NCI-H1048 (cell line): Measurements from ENCODE around the gene PSG7.
"Not testable (repeated sequence)": the region's sequence is repeated elsewhere in the genome, so short reads cannot be mapped to it uniquely, and the experiment has no call there.

Experiments
- DNase-seq: peaks from one replicate; lab custom pipeline; 2025; lab: John Stamatoyannopoulos, UW

Gene PSG7

GRCh38 chr19:42937107-42937506 lies at the start of gene PSG7:
TSS of gene PSG7 (minus strand) at chr19:42937207. CDS start at chr19:42937076, 131 bp downstream.
- DNase-seq: not testable (repeated sequence)

GRCh38 chr19:42985588-42985987 lies 48.6 kb upstream of the PSG7 start:
- DNase-seq: no peak

GRCh38 chr19:42982111-42982510 lies 45.1 kb upstream of the PSG7 start:
- DNase-seq: not testable (repeated sequence)

GRCh38 chr19:42971451-42971850 lies 34.4 kb upstream of the PSG7 start:
- DNase-seq: not testable (repeated sequence)

DNA sequence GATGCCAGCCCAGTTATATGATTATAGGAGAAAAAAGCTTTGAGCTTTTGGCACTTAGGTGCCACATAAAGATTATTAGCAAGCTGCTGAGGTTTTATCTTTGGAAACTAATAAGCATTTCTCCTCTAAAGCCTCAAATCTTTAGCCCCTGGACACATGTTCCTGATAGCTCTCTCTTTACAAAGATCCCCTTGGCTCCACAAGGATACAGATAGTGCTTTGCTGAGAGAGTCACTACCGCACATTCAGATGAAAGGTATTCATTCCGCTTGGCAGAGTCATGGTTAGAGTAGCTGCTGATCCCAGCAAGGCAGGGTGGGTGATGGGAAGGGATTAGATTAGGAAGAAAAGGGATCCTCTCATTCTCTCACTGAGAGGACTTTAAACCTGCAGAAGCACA lies 28.2 kb upstream of the PSG7 start:
- DNase-seq: no peak

GRCh38 chr19:42961119-42961518 lies 24.1 kb upstream of the PSG7 start:
- DNase-seq: no peak

GRCh38 chr19:42952126-42952525 lies 15.1 kb upstream of the PSG7 start:
- DNase-seq: not testable (repeated sequence)

- not testable (repeated sequence) for DNase-seq
Measured at GRCh38 chr19:42951476-42951875, 14.5 kb upstream of the PSG7 start.

GRCh38 chr19:42942187-42942789 lies 5.3 kb upstream of the PSG7 start:
- DNase-seq: no peak

DNA sequence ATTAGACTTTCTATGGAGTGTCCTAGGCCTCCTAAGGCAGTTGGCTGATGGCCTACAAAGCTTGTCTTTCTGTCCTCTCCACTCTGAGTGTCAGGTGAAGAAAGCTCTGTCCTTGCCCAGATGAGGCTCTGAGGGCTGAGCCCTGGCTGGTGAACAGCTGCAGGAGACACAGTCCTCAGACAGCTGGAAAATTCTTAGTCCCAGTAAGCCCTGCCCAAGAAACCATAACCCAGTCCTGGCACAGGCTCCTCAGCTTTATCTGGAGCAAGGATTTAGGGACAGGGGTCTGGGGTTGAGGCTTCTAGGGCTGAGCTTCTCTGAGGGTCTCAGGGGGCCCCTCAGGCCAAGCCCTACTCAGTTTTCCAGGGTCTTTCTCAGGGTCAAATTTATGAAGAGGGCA lies 2.3 kb downstream of the PSG7 start:
- DNase-seq: not testable (repeated sequence)

DNA sequence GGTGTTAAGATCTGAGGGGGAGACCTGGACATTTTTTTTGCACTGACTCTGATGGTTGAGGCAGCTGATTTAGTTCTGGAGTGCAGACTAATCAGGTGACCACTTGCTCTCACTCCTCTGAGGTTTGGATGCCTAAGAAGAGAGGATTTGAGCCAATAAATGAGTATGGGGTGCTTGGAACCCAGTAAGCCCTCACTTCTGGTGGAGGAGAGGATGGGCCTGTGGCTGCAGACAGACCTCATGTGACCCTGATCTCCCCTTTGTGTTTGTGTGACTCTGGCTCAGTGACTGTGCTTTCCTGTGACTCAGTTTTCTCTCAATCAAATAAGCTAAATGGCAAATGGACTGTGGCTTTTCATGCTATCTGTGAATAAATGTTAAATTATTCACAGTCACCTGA lies 2.8 kb downstream of the PSG7 start:
- DNase-seq: not testable (repeated sequence)

DNA sequence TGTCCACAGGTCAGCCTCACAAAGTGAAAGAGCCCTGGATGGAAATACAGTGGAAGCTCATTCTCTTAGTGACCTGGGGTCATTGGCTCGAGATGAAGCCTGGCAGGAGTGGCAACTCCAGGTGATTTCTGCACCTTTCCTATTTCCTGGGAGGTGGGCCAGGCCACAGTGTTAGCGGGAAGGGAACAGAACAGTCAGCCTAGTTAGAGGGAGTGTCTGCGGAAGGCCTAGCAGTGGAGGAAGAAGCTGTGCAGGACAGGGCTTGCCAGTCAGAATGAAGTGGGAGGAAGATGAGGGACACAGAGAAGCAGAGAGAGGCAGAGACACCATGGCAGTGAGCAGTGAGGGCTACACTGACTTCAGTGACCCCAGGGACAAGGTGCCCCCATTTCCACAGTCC lies 3.6 kb downstream of the PSG7 start:
- DNase-seq: not testable (repeated sequence)

- not testable (repeated sequence) for DNase-seq
Measured at GRCh38 chr19:42932485-42933101, 4.4 kb downstream of the PSG7 start.

GRCh38 chr19:42930214-42930613 lies 6.8 kb downstream of the PSG7 start:
- DNase-seq: not testable (repeated sequence)

DNA sequence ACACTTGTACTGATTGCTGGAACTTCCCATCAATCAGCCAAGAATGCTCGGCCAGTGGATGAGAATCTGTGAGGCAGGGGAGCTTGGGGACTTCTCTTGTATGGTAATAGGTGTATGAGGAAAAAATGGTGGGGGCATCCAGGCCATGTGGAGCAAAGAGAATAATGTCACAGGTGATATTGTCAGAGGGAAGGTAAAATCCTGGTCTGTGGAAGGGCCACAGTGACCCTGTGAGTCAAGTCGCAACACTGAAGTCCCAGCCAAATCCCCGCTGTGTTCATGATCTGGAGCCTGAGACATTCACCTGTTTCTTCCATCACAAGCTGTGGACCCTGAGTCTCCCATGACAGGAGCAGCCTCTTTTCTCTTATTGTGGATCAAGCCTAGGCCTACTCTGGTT lies 8.1 kb downstream of the PSG7 start:
- DNase-seq: no peak

DNA sequence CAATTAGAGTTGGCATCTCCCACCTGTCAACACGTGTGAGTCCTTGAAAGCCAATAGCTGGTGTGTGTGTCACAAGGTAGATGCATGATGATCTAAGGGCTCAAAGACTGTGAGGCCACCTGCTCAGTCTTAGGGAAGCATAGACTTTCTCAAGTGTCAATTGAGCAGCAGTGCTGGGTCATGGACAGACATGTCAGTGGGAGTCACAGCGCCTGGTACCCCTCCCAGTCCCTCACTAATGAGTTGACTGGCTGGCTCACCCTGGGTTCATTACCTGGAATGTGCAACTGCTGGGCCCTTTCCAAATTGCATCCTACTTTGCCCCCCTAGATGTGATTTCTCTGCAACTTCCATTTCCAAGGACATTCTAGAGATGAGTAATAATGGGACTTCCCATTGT lies 10.2 kb downstream of the PSG7 start:
- DNase-seq: no peak

DNA sequence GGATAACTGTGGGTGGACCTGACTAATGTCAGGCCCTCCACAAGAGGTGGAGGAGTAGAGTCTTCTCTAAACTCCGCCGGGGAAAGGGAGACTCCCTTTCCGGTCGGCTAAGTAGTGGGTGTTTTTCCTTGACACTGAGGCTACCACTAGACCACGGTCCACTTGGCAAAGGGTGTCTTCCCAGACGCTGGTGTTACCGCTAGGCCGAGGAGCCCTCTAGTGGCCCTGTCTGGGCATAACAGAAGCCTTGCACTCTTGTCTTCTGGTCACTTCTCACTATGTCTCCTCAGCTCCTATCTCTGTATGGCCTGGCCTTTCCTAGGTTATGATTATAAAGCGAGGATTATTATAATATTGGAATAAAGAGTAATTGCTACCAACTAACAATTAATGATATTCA lies 13.9 kb downstream of the PSG7 start:
- DNase-seq: not testable (repeated sequence)

DNA sequence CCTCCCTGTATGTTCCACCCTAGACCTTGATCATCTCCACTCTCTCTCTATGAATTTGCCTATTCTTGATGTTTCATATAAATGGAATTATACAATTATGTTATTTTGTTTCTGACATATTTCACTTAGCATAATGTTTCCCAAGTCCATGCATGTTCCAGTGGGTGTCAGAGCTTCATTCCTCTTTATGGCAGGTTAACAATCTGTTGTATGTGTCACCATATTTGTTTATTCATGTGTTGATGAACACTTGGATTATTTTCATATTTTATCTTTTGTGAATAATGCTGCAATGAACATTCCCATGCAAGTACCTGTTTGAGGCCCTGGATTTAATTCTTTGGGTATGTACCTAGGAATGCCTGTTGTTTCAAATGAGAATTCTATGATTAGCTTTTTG lies 16.0 kb downstream of the PSG7 start:
- DNase-seq: not testable (repeated sequence)

GRCh38 chr19:42919757-42920079 lies 17.3 kb downstream of the PSG7 start:
- no peak for DNase-seq

DNA sequence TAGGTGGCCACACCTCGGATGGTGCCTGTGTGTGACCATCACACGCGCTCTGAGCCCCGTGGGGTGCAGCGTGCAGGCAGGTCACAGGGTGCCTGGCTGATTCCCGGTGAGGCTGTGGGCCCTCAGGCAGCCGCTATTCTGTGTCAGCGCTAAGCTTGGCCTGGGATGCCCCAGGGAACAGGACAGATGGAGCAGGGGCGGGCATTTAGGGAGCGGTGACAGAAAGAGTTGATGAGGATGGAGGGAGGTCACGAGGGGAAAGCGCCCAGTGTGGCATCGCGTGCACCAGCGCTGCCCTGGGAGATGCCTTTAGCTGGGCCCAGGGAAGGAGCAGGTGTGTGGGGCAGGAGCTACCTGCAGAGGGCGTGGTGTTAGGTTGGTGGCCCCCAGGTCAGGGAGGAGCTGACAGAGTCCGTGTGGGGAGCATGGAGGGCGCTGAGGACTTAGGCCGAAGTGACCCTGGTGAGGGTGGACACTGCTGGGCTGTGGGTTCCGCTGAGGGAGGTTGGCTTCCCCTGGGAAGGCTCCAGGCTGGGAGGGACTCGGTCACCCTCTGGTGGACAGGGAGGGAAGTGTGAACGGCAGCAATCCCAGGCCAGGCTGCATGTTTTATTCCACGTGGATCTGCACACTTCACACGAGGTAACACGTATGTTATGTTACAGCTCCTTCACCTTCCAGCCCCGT lies 17.8 kb downstream of the PSG7 start:
- not testable (repeated sequence) for DNase-seq

DNA sequence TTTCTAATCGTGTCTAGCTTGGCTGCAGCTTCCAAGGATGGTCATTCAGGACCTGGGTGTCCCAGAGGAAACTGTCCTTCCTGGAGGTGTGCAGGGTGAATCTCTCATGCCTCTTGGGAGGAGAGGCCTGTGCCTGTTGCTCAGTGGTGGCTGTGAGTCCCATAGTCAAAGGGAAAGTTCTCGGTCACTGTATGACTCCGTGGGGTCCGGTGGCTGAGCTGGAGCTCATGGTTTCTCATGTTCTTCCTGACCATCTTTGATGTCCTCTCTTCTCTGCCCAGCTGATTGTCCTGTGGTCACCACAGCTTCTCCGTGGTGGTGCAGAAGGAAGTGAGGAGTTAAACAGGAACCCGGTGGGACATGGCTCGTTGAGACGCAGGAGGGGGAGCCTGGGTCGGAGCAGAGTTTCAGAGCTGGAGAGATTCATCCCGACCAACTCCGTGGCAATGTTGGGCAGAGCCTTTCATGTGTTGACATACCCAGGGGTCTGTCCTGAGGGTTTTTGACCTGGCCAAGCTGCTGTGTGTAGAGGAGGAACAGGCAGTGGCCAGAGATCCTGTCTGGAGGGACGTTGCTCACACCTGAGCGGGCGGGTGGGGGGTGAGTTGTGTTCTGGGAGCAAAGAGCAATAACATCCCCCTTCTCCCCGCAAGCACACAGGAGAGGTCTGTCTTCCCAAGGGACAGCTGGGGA lies 18.5 kb downstream of the PSG7 start:
- not testable (repeated sequence) for DNase-seq

GRCh38 chr19:42917634-42918033 lies 19.4 kb downstream of the PSG7 start, which contains the start of gene PSG6:
TSS of gene PSG6 (minus strand) at chr19:42917894. CDS start at chr19:42917792, 102 bp downstream.
- DNase-seq: not testable (repeated sequence)

DNA sequence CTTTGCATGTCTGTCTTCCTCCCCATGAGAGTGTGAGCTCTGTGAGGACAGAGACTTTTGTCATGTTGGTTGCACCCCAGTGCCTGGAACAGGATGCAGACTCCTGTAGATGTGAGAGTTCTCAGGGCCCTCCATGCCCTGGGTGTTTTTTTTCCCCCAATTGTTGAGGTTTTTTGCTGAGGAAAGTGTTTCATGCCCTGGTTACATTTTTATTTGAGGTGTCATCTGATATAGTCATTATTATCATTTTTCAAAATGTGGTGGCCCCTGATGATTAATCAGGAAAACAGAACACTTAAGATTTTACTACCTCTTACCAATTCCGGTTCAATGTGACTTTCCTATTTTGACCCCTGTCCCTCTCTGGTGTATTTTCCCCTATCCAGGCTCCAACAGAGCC lies 20.1 kb downstream of the PSG7 start:
- DNase-seq: not testable (repeated sequence)
